GM19023 (cell line): Measurements from ENCODE around the gene CSTF3.

Experiments used
- ATAC-seq: cut with Tn5 transposase; IDR thresholded peaks from one replicate; pipeline ENCODE4 v1.9.1; 2021; ENCODE audit warnings: mild to moderate bottlenecking, moderate library complexity; ENCODE audit not compliant: unreplicated experiment

CSTF3 gene

GRCh38 chr11:33045551-33046255 lies 115.6 kb downstream of the CSTF3 start:
- no peak for ATAC-seq

- ATAC-seq: no peak
Measured at GRCh38 chr11:33044285-33044756, 117.0 kb downstream of the CSTF3 start.

GRCh38 chr11:33043221-33043830 lies 118.0 kb downstream of the CSTF3 start:
- ATAC-seq: no peak

GRCh38 chr11:33040862-33041453 lies 120.3 kb downstream of the CSTF3 start:
- ATAC-seq: no peak

- ATAC-seq: peak; percentile 20
Measured at GRCh38 chr11:33040033-33040861, 121.0 kb downstream of the CSTF3 start.

- ATAC-seq: peak; percentile 77
Measured at GRCh38 chr11:33039274-33040032, 121.8 kb downstream of the CSTF3 start, which contains the start of gene TCP11L1. TSS of gene TCP11L1 (plus strand) at chr11:33039572. CDS start at chr11:33043774, 4,202 bp downstream.

GRCh38 chr11:33035011-33035410 lies 126.3 kb downstream of the CSTF3 start:
- no peak for ATAC-seq
